Measurements from ENCODE around the gene SLC6A11. TPM values are rescaled to one million over a fixed set of nuclear protein-coding genes. Genes with fewer than 3 reads are reported as not detected.

SLC6A11 gene
- polyA plus RNA-seq, 2 of the 4 experiments (the other 2 are of a cell fraction): 0.03 TPM

- no peak overlapping the region for H3K4me2 ChIP-seq
- no peak overlapping the region for H3K27ac ChIP-seq
- no peaks in the 10 kb centered on the region for H3K9me3 ChIP-seq
- 3% methylated on average over 3 of the region's 3 CpGs for WGBS (ENCODE audit: missing lambda C conversion rate)
- ChIA-PET POLR2A (no interaction called here), CTCF (interaction anchor here (0.6 to 1.1 kb wide), 4 partner anchors 11 to 38 kb away, joined by 3 to 4 read pairs (median 3); no protein-coding TSS in a partner anchor)
- TF ChIP-seq USF2 (IDR thresholded peaks at IDR 0.05) (no peak), HOXB13 (CRISPR knock-in tag; IDR thresholded peaks at IDR 0.05; ENCODE audit: low read depth) (no peak), JUNB (IDR thresholded peaks at IDR 0.05) (no peak), FOSL2 (IDR thresholded peaks at IDR 0.05) (no peak), FOSL2 (CRISPR knock-in tag; IDR thresholded peaks at IDR 0.05) (no peak), ZSCAN20 (CRISPR knock-in tag; IDR thresholded peaks at IDR 0.05) (no peak), RARB (CRISPR knock-in tag; IDR thresholded peaks at IDR 0.05) (no peak)
- FAIRE-seq (no peak), ATAC-seq (no peak), DNase-seq (ENCODE audit: low read depth in 1 of 2, low spot score in 1 of 2) (no peak)
- H3K4me1 ChIP-seq: no peaks in the 10 kb centered on the region
- H3K4me3 ChIP-seq: no peak overlapping the region
Measured at GRCh38 chr3:10858091-10858490, 42.1 kb downstream of the SLC6A11 start.

- no peak overlapping the region for H3K4me3 ChIP-seq
- no peaks in the 10 kb centered on the region for H3K9me3 ChIP-seq
- CTCF ChIA-PET: no interaction called here
- POLR2A ChIA-PET: no interaction called here
- no peaks in the 10 kb centered on the region for H3K4me1 ChIP-seq
- no peak for ATAC-seq
- no peak overlapping the region for H3K4me2 ChIP-seq
- TF ChIP-seq EHMT2 (IDR thresholded peaks at IDR 0.05; ENCODE audit: low read depth) (0 out of 2 replicates have a peak, but pooled peaks have one; percentile 45), E2F6 (IDR thresholded peaks at IDR 0.05; ENCODE audit: borderline replicate concordance, low read depth) (no peak), ESRRA (IDR thresholded peaks at IDR 0.05; ENCODE audit: borderline replicate concordance, low read length) (no peak), REST (IDR thresholded peaks at IDR 0.05) (peak; percentile 89), EP300 (IDR thresholded peaks at IDR 0.05) (no peak)
- H3K27ac ChIP-seq: no peak overlapping the region
- no peak for DNase-seq (ENCODE audit: low read depth in 1 of 2, low spot score in 1 of 2)
- WGBS (ENCODE audit: missing lambda C conversion rate): 14% methylated on average over 5 of the region's 5 CpGs
- FAIRE-seq: peak; percentile 56
Measured at GRCh38 chr3:10867384-10867783, 51.4 kb downstream of the SLC6A11 start.

GRCh38 chr3:10869460-10869859 is 53.4 kb downstream of the SLC6A11 start:
- POLR2A ChIA-PET: no interaction called here
- Histone ChIP-seq H3K9me3 (no peaks in the 10 kb centered on the region), H3K4me1 (no peaks in the 10 kb centered on the region), H3K4me2 (no peak overlapping the region), H3K27ac (no peak overlapping the region), H3K4me3 (no peak overlapping the region)
- TF ChIP-seq ZNF302 (CRISPR knock-in tag; IDR thresholded peaks at IDR 0.05) (no peak), NFE2L2 (conservative IDR thresholded peaks at IDR 0.05; ENCODE audit: low read length) (no peak)
- WGBS (ENCODE audit: missing lambda C conversion rate): 12% methylated on average over 7 of the region's 7 CpGs
- CTCF ChIA-PET: interaction anchor here (1.4 to 5.0 kb wide), 2 partner anchors 14 to 111 kb away, joined by 4 to 21 read pairs; no protein-coding TSS in a partner anchor
- FAIRE-seq: no peak
- ATAC-seq: no peak
- DNase-seq (ENCODE audit: low read depth in 1 of 2, low spot score in 1 of 2): no peak

- H3K4me2 ChIP-seq: no peak overlapping the region
- ChIA-PET POLR2A (no interaction called here), CTCF (interaction anchor here (1.4 to 5.0 kb wide), 2 partner anchors 13 to 112 kb away, joined by 4 to 21 read pairs; no protein-coding TSS in a partner anchor)
- FAIRE-seq: no peak
- H3K27ac ChIP-seq: no peak overlapping the region
- H3K4me1 ChIP-seq: no peaks in the 10 kb centered on the region
- TF ChIP-seq CBX2 (IDR thresholded peaks at IDR 0.05; ENCODE audit: borderline replicate concordance, low read depth) (no peak), MAZ (IDR thresholded peaks at IDR 0.05; ENCODE audit: borderline replicate concordance, low read depth, low read length) (no peak), ZNF302 (CRISPR knock-in tag; IDR thresholded peaks at IDR 0.05) (no peak), ELK1 (IDR thresholded peaks at IDR 0.05; ENCODE audit: low read depth, low read length) (no peak)
- DNase-seq (ENCODE audit: low read depth in 1 of 2, low spot score in 1 of 2): no peak
- ATAC-seq: no peak
- no peaks in the 10 kb centered on the region for H3K9me3 ChIP-seq
- 31% methylated on average over 1 of the region's 1 CpG for WGBS (ENCODE audit: missing lambda C conversion rate)
- no peak overlapping the region for H3K4me3 ChIP-seq
Measured at GRCh38 chr3:10870296-10870695, 54.3 kb downstream of the SLC6A11 start.
